SK-N-MC (cell line): ENCODE data around the gene LRRIQ4.

Experiments
- EZH2 ChIP-seq: fragments of 200-600 bp; sonication (generic); IDR thresholded peaks from one replicate; pipeline ENCODE4 v1.6.1; 2017; ENCODE audit warnings: antibody characterized with exemption
- FOXP2 ChIP-seq: optimal IDR thresholded peaks from 2 replicates; pipeline ENCODE3; 2011; ENCODE audit warnings: mild to moderate bottlenecking, moderate library complexity; ENCODE audit not compliant: insufficient read depth; ENCODE audit errors: extremely low read length, control extremely low read depth
- POLR2AphosphoS5 ChIP-seq: IDR thresholded peaks from 2 replicates; pipeline ENCODE4 v1.6.1; 2012; ENCODE audit warnings: mild to moderate bottlenecking, low read depth, low read length, borderline replicate concordance

GRCh38 chr3:169880576-169881250 is 68.0 kb downstream of the LRRIQ4 start:
- no peak for TF ChIP-seq EZH2
- TF ChIP-seq POLR2AphosphoS5: no peak
- no peak for TF ChIP-seq FOXP2
